ENCODE results near the gene PHF19. TPM values are rescaled to one million over a fixed set of nuclear protein-coding genes. Genes with fewer than 3 reads are reported as not detected.

Gene PHF19
- total RNA-seq, 1 donor from 2014 or later: 44.9 TPM

DNA sequence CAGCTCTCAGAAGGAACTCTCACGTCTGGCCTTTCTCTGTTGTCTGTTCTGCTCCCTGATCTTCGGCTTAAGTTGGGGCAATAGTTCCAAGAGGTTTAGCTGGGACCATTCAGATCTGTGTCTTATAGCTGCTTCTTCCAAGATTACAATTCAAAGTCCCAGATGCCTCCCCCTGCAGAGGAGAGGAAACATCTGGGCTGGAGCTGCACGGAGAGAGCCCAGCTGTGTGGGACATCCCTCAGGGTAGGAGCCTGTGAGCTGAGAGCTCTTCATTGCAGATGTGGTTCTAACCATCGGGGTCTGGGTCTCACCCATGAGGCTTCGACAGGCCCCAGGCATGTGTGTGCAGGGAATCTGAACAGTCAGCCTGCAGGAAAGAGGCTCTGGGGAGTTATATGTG lies 9.0 kb upstream of the PHF19 start:
- Histone ChIP-seq H3K27ac (peak overlapping the region; percentile 40), H3K36me3 (no peaks in the 10 kb centered on the region), H3K27me3 (no peaks in the 10 kb centered on the region), H3K4me1 (peaks cover 27% of the 10 kb centered on the region), H3K4me3 (no peak overlapping the region), H3K9me3 (no peaks in the 10 kb centered on the region)
- no peak for DNase-seq (ENCODE audit: extremely low spot score in 2 of 2)
- intact Hi-C loops (cut with DNase I): loop anchor here (5.0 kb wide), 1 partner anchor 46 kb away; no protein-coding TSS in a partner anchor
- TF ChIP-seq POLR2A (IDR thresholded peaks at IDR 0.05): no peak
- TF ChIP-seq, protein P1, sequence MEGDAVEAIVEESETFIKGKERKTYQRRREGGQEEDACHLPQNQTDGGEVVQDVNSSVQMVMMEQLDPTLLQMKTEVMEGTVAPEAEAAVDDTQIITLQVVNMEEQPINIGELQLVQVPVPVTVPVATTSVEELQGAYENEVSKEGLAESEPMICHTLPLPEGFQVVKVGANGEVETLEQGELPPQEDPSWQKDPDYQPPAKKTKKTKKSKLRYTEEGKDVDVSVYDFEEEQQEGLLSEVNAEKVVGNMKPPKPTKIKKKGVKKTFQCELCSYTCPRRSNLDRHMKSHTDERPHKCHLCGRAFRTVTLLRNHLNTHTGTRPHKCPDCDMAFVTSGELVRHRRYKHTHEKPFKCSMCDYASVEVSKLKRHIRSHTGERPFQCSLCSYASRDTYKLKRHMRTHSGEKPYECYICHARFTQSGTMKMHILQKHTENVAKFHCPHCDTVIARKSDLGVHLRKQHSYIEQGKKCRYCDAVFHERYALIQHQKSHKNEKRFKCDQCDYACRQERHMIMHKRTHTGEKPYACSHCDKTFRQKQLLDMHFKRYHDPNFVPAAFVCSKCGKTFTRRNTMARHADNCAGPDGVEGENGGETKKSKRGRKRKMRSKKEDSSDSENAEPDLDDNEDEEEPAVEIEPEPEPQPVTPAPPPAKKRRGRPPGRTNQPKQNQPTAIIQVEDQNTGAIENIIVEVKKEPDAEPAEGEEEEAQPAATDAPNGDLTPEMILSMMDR (IDR thresholded peaks at IDR 0.05): no peak
- no peak for TF ChIP-seq POLR2AphosphoS5 (IDR thresholded peaks at IDR 0.05; ENCODE audit: insufficient read depth in 1 of 2, low read depth in 1 of 2)

DNA sequence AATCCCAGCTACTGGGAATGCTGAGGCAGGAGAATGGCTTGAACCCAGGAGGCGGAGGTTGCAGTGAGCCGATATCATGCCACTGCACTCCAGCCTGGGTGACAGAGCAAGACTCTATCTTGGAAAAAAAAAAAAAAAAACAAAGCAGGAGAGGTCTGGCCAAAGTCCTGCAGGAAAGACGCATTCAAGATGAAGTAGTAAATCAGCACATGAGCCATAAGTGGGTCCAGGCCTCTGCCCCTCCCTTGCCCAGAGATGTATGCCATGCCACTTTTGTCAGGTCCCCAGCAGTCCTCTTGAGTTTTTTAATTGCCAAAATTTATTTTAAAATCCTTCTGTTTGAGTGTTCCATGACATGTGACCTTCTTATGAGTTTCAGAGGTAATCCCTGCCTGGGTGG lies 8.5 kb upstream of the PHF19 start:
- peaks cover 22% of the 10 kb centered on the region for H3K4me1 ChIP-seq
- DNase-seq (ENCODE audit: extremely low spot score in 2 of 2): no peak
- no peak overlapping the region for H3K4me3 ChIP-seq
- H3K9me3 ChIP-seq: no peaks in the 10 kb centered on the region
- H3K36me3 ChIP-seq: no peaks in the 10 kb centered on the region
- peak overlapping the region; percentile 40 for H3K27ac ChIP-seq
- TF ChIP-seq POLR2AphosphoS5 (IDR thresholded peaks at IDR 0.05; ENCODE audit: insufficient read depth in 1 of 2, low read depth in 1 of 2) (no peak), POLR2A (IDR thresholded peaks at IDR 0.05) (no peak)
- TF ChIP-seq, protein P1 (IDR thresholded peaks at IDR 0.05): no peak
- no peaks in the 10 kb centered on the region for H3K27me3 ChIP-seq
- intact Hi-C loops (cut with DNase I): loop anchor here (5.0 kb wide), 1 partner anchor 47 kb away; no protein-coding TSS in a partner anchor

GRCh38 chr9:120883608-120883996 lies 6.6 kb upstream of the PHF19 start:
- H3K4me3 ChIP-seq: no peak overlapping the region
- no peak for DNase-seq (ENCODE audit: extremely low spot score in 2 of 2)
- H3K9me3 ChIP-seq: no peaks in the 10 kb centered on the region
- no peak for TF ChIP-seq POLR2AphosphoS5 (IDR thresholded peaks at IDR 0.05; ENCODE audit: insufficient read depth in 1 of 2, low read depth in 1 of 2)
- TF ChIP-seq, protein P1 (IDR thresholded peaks at IDR 0.05): no peak
- TF ChIP-seq POLR2A (IDR thresholded peaks at IDR 0.05): no peak
- no peaks in the 10 kb centered on the region for H3K36me3 ChIP-seq
- no peak overlapping the region for H3K27ac ChIP-seq
- intact Hi-C loops (cut with DNase I): no loop called here
- peaks cover 9% of the 10 kb centered on the region for H3K4me1 ChIP-seq
- no peaks in the 10 kb centered on the region for H3K27me3 ChIP-seq

DNA sequence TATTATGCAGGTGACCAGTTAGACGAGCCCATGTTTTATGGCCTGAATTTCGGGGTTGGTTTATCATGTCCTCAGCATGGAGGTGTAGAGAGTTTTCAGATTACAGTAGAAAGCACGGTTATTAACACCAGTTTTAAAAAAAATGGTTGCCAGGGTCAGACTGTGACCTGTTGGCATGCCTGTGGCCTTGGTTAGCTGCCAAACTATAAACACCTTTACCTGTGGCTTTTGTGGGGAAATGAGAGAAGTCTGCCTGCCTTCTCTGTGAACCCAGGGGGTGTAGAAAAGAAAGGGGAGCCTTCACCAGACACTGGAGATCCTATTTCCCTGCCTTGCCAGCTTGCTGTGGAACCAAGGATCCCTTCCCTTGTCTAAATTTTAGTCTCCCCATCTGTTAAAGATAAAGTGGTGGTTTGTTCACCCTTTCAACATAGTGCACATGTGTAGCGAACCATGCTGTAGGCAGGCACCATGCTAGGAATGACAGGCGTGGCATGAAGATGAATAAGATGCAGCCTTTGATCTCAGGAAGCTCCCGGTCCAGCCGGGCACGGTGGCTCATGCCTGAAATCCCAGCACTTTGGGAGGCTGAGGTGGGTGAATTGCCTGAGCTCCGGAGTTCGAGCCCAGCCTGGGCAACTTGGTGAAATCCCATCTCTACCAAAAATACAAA lies 6.1 kb upstream of the PHF19 start:
- intact Hi-C loops (cut with DNase I): no loop called here
- Histone ChIP-seq H3K9me3 (no peaks in the 10 kb centered on the region), H3K4me3 (no peak overlapping the region), H3K27ac (no peak overlapping the region), H3K4me1 (peaks cover 12% of the 10 kb centered on the region), H3K27me3 (no peaks in the 10 kb centered on the region), H3K36me3 (no peaks in the 10 kb centered on the region)
- no peak for DNase-seq (ENCODE audit: extremely low spot score in 2 of 2)
- TF ChIP-seq POLR2AphosphoS5 (IDR thresholded peaks at IDR 0.05; ENCODE audit: insufficient read depth in 1 of 2, low read depth in 1 of 2) (no peak), POLR2A (IDR thresholded peaks at IDR 0.05) (no peak)
- TF ChIP-seq, protein P1 (IDR thresholded peaks at IDR 0.05): no peak

DNA sequence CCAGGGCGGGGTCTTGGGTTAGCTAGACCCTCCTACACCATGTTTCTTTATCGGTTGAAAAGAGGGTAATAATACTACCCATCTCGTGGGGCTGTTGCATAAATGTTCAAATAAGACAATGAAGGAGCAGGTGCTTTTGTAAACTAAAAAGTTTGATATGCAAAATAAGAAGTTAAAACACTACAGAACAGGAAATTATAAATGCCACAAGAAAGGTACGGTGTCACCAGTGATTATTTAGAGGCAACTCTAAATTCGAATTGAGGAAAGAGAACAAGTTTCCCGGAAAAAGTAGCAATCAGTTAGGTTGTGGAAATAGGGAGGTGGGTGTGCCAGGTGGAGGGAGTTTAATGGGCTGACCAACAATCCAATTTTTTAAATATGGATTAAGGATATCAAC lies 2.5 kb upstream of the PHF19 start:
- DNase-seq (ENCODE audit: extremely low spot score in 2 of 2): no peak
- Histone ChIP-seq H3K36me3 (no peaks in the 10 kb centered on the region), H3K27me3 (no peaks in the 10 kb centered on the region), H3K9me3 (no peaks in the 10 kb centered on the region), H3K27ac (no peak overlapping the region), H3K4me3 (no peak overlapping the region), H3K4me1 (peaks cover 22% of the 10 kb centered on the region)
- intact Hi-C loops (cut with DNase I): no loop called here
- no peak for TF ChIP-seq POLR2AphosphoS5 (IDR thresholded peaks at IDR 0.05; ENCODE audit: insufficient read depth in 1 of 2, low read depth in 1 of 2)
- TF ChIP-seq POLR2A (IDR thresholded peaks at IDR 0.05): no peak
- TF ChIP-seq, protein P1 (IDR thresholded peaks at IDR 0.05): no peak
